Subcutaneous adipose tissue (tissue), 4 donors: ENCODE measurements around the gene TGM2. TPM values are rescaled to one million over a fixed set of nuclear protein-coding genes. Genes with fewer than 3 reads are reported as not detected.

Experiments used
- total RNA-seq, 4 donors: library from RNA; depleted of rRNA; stranded (reverse); fragments of >200 nt; gene quantifications; one replicate each; pipeline ENCODE4 v1.1.0, GENCODE V29; 2016
- TF ChIP-seq, protein P1 (sequence below): fragments of 450-650 bp; IDR thresholded peaks from one replicate; pipeline ENCODE4 v1.5.1; 2016; ENCODE audit warnings: low read depth, mild to moderate bottlenecking, control low read depth, antibody characterized with exemption, moderate library complexity

Gene TGM2
- total RNA-seq, 4 donors from 2014 or later = 13.9 to 28.9 (median 19.2) TPM

DNA sequence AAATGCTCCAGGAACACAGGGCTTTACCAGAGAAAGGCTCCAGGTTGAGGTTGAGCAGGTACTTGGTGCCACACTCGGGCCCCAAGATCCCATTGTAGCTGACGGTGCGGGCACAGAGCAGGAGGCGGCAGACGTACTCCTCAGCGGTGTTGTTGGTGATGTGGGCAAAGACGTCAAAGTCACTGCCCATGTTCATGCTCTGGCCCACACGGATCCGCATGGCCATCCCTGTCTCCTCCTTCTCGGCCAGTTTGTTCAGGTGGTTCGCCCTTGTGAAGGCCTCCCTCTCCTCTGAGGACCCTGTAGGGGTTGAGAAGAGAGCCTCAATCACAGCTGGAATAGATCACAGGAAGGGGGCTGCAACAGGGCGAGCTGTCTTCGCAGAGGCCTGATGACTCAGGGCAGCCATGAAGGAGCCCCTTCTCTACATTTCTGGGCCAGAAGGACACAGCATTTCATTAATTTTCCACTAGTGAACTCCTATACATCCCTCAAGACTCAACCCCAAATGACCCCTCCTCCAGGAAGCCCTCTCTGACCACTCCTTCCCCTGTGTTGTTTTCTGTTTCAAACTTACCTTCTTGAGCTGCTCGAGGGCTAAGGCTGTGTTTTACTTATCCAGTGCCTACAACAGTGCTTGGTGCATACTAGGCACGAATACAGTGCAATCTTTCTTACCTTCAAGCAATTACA lies 26.8 kb downstream of the TGM2 start:
- TF ChIP-seq, protein P1, sequence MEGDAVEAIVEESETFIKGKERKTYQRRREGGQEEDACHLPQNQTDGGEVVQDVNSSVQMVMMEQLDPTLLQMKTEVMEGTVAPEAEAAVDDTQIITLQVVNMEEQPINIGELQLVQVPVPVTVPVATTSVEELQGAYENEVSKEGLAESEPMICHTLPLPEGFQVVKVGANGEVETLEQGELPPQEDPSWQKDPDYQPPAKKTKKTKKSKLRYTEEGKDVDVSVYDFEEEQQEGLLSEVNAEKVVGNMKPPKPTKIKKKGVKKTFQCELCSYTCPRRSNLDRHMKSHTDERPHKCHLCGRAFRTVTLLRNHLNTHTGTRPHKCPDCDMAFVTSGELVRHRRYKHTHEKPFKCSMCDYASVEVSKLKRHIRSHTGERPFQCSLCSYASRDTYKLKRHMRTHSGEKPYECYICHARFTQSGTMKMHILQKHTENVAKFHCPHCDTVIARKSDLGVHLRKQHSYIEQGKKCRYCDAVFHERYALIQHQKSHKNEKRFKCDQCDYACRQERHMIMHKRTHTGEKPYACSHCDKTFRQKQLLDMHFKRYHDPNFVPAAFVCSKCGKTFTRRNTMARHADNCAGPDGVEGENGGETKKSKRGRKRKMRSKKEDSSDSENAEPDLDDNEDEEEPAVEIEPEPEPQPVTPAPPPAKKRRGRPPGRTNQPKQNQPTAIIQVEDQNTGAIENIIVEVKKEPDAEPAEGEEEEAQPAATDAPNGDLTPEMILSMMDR = no peak

DNA sequence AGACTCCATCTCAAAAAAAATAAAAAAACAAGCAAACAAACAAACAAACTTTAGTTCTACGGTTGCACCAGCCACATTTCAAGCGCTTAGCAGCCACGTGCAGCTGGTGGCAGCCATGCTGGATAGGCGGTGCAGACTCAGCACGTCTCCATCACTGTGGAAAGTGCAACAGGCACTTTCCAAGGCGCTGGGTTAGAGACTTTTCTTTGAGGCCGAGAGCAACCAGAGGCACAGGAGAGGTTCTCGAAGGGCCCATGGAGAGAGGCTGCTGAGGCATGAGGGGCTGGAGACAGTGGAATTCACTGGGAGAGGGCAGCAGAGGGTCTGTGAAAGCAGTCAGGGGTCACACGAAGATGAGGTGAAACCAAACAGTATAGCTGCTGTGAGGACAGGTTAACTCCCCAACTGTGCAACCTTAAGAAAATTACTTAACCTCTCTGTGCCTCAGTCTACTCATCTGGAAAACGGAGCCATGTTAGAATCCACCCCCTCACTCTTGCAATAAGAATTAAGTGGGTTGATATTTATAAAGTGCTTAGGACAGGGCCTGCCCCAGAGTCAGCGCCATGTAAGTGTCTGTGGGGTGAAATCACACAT lies 27.5 kb downstream of the TGM2 start:
- TF ChIP-seq, protein P1 = no peak

DNA sequence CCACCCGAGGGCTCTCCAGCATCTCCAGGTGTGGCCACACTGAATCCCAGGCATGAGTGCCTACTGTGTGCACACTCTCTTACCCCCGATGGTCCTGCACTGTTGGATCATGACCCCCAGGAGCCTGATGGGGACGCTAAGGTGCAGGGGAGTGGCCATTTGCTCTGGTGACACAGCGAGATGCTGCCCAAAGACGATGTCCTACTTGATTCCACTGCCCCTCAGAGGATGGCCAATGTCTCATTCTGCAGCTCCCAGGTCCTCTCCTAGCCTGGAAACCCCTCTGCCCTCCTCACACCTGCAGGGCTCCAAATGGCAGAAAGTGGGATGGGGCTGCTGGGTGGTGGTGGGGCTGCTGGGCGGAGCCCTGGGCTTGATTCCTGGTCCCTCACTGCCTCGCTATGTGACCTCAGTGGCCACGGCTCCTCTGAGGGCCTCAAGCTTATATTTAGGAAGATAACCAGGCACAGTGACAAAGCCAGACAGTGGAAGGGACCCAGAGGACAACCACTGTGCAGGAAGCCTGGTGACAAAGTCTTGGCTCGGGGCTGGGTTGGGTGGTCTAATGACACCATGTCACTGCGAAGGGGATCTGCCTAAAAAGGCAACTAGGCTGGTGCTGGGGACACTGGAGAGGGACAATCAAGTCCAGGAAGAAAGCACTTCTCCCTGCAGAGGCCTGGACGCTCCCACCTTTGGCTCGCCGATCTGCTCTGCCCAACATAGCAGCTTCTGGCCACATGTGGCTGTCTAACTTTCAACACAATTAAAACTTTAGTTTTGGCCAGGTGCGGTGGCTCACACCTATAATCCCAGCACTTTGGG lies 28.4 kb downstream of the TGM2 start:
- TF ChIP-seq, protein P1 = no peak

DNA sequence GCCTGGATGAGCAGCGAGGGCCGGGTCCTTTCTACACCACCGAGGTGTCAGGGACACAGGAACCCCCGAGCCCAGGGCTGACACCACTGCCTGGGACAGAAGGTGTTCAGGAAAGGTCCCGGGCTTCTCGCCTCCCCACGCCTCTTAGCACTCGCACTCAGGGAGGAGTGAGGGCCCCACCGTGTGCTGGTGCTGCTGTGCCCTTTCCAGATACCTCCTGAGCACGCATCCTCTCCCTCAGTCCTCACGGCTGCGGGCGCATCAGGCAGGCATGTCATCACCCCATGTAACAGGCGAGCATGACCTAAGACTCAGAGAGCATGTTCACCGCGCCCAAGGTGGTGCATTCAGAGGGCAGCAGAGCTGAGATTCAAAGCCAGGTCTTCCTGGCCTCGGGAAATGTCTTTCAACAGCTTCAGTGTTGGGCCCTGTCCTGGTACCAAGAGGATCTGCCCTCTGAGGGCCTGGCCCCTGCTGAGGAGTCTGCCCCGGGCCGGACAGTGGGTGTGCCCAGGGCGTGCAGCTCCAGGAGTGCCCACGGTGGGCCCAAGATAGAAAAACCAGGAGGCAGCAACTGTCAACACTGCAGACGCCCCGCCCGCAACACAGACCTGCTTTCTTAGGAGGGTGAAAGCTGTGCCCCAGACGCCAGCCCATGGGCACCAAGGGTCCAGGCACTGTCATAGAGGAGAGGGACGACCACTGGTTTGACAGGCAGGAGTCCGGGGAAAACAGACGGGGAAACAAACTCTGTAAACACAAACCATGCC lies 29.2 kb downstream of the TGM2 start:
- TF ChIP-seq, protein P1 = no peak

DNA sequence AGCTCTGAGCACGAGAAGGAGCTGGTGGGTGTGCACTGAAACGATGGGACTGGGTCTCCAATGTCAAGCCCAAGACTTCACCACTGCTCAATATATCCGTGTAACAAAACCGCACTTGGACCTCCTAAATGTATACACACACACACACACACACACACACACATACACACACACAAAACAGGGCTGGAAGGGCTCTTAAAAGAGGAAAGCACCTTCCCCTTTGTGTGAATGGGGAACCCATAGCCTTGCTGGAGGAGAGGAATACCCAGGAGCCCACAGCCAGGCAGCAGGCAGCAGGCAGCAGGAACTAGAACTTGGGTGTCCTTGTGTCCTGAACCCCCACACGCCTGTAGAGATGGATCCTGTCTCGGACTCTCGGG lies 29.8 kb downstream of the TGM2 start:
- TF ChIP-seq, protein P1 = no peak

DNA sequence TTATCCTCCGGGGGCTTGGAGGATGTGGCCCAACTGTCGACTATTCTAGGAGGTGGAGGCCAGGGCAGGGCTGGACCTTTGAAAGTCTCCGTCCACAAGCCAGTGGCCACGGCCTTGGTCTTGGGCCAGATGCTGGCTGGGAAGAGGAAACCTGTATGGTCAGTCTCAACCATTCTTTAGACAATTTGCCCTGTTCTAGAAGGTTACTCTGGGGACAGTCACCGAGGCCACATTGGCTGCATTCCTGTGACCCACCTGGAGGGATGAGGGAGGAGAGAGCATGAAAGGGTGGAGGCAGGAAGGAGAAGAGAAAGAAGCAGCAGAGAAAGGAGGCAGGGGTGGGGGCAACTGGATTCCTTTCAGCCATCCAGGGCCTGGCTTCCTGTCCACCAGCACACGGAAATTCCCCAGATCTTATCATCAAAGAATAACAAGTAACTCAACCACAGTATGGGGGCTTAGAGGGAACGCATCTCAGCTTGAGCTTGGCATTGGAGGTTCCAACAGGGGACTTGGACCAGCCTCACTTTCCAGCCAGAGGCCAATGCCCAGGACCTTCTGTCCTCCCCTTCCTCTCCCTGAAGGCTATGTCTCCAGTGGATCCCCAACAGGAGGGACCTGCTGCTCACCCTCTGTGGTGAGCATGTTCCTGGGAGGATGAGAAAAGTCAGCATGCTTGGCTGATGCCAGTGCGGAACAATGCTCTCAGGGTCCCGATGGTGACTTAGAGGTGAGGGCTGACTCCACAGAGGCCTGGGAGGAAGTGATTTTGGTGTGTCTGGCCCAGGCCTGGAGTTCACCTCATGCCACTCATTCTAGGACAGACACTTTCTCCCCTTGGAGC lies 30.4 kb downstream of the TGM2 start:
- TF ChIP-seq, protein P1 = no peak
